Omental fat pad (tissue), 4 donors: ENCODE measurements around the gene HACD2. TPM values are rescaled to one million over a fixed set of nuclear protein-coding genes. Genes with fewer than 3 reads are reported as not detected.
"Not testable (repeated sequence)": the region's sequence is repeated elsewhere in the genome, so short reads cannot be mapped to it uniquely, and the experiment has no call there.

Experiments used
- ATAC-seq: fragments of 150-250 bp; one replicate; pipeline ENCODE4 v1.9.1; 2016; ENCODE audit warnings: mild to moderate bottlenecking, moderate library complexity; ENCODE audit not compliant: low FRiP score
- DNase-seq: peaks from one replicate; pipeline ENCODE4 v3.0.0-alpha.2; 2019; ENCODE audit warnings: low spot score
- total RNA-seq, 4 donors: library from RNA; depleted of rRNA; stranded (reverse); fragments of >200 nt; gene quantifications; one replicate each; pipeline ENCODE4 v1.1.0, GENCODE V29; 2016
- TF ChIP-seq, protein P1 (sequence below), 3 donors: fragments of 450-650 bp; IDR thresholded peaks; one replicate each; pipeline ENCODE4 v1.5.1; 2016 to 2017; ENCODE audit warnings: antibody characterized with exemption in 3 of 3, mild to moderate bottlenecking in 3 of 3, moderate library complexity in 2 of 3

HACD2 gene
- total RNA-seq, 4 donors from 2014 or later = 31.7 to 44.9 (median 34.0) TPM

DNA sequence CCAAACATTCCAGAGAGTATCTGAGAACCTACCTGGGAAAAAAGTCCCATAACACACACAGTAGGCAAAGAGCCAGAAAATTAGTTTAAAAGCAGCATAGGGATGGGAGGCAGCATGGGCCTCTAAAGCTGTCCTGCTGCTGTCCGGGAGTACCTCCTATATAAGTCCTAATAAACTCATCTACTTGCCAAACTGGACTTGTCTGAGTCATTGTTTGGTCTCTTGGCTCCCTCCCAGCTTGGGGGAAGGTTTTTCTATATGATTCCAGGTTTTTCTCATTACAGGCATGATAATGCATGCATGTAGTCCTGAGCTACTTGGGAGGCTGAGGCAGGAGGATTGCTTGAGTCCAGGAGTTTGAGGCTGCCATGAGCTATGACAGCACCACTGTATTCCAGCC lies 17.5 kb upstream of the HACD2 start:
- ATAC-seq = no peak
- TF ChIP-seq, protein P1, sequence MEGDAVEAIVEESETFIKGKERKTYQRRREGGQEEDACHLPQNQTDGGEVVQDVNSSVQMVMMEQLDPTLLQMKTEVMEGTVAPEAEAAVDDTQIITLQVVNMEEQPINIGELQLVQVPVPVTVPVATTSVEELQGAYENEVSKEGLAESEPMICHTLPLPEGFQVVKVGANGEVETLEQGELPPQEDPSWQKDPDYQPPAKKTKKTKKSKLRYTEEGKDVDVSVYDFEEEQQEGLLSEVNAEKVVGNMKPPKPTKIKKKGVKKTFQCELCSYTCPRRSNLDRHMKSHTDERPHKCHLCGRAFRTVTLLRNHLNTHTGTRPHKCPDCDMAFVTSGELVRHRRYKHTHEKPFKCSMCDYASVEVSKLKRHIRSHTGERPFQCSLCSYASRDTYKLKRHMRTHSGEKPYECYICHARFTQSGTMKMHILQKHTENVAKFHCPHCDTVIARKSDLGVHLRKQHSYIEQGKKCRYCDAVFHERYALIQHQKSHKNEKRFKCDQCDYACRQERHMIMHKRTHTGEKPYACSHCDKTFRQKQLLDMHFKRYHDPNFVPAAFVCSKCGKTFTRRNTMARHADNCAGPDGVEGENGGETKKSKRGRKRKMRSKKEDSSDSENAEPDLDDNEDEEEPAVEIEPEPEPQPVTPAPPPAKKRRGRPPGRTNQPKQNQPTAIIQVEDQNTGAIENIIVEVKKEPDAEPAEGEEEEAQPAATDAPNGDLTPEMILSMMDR (IDR thresholded peaks at IDR 0.05) = no peak
- DNase-seq = no peak

DNA sequence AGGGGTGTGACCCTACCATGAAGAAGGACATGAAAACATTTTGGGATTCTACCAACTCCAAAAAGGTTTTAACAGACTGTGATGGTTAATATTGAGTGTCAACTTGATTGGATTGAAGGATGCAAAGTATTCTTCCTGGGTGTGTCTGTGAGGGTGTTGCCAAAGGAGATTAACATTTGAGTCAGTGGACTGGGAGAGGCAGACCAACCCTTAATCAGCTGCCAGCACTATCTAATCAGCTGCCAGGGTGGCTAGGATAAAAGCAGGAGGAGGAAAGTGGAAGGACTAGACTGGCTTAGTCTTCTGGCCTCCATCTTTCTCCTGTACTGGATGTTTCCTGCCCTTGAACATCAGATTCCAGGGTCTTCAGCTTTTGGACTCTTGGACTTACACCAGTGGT lies 16.0 kb upstream of the HACD2 start:
- ATAC-seq, DNase-seq: not testable (repeated sequence)

DNA sequence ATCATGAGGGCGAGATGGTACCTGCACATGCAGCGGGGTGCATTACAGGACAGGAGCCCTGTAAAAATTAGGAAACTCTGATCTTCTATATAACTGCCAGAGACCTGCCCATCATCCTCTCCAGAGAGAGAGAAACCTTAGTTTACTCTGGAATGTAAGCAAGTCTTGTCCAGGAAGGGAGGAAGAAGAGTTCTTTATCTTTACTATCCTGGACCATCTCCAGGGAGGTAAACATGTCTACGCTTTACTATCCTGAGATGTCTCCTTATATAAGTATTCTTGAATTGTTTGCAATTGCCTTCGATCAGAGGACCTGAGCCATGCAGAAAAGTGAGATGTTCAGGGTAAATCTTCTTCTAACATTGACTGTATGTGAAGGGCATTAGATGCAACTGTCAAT lies 12.7 kb upstream of the HACD2 start:
- TF ChIP-seq, protein P1 (IDR thresholded peaks at IDR 0.05) = no peak
- DNase-seq = no peak
- ATAC-seq = no peak

DNA sequence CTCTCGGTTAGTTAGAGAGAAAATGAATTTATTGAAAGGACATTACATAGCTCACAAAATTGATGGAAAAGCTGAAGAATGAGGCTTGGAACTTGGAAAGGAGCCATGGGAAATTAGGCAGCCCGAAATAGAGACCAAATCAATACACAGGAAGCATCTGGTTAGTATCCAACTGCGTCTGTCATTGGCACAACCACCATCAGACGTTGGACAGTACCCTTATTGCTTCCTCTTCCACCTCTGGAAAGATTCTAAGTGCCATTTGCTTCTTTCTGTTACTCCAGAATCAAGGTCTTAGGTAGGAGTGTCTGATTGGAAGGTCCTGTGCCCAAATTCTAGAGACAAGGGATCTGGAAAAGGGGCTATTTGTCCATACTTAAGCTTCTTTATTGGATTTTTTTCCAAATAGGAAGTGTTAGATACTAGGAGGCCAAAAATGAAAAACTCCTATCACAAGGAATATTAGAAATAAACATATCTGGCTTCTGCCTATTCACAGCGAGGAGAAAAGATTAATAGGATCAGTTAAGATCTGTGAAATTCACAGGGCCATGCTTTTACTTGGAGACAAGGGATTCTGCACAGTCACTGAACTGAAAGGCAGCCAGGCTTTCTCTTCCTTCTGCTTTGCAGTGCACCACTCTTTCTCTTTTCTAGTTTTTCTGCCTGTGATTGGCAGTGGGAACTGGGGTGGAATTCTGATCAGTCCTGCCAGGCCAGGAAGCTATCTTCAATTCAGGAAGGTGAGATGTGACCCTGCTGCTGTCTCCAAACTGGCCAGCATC lies 10.7 kb upstream of the HACD2 start:
- TF ChIP-seq, protein P1 (IDR thresholded peaks at IDR 0.05) = no peak

DNA sequence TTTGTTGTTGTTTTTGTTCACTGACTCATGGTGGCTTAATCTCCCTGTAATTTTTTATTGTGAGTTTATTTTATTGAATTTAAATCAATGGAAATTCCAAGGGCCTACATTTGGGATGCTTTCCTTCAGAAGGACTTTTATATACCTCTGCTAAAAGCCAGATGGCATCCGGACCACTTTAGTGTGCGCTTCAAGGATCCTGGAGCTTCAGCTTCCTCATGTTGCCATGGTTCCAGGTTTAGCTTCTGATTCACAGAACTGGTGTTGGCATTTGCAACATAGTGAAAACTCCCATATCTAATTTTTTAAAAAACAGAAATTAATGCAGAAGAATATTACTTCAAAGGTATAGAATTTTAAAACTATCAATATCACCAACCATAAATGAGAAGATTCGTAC lies 8.5 kb upstream of the HACD2 start:
- DNase-seq (no peak), ATAC-seq (no peak)
- TF ChIP-seq, protein P1 (IDR thresholded peaks at IDR 0.05) = no peak

More for the DNA sequence above, 10.7 kb upstream of the HACD2 start:
- ATAC-seq = no peak
- DNase-seq = no peak

DNA sequence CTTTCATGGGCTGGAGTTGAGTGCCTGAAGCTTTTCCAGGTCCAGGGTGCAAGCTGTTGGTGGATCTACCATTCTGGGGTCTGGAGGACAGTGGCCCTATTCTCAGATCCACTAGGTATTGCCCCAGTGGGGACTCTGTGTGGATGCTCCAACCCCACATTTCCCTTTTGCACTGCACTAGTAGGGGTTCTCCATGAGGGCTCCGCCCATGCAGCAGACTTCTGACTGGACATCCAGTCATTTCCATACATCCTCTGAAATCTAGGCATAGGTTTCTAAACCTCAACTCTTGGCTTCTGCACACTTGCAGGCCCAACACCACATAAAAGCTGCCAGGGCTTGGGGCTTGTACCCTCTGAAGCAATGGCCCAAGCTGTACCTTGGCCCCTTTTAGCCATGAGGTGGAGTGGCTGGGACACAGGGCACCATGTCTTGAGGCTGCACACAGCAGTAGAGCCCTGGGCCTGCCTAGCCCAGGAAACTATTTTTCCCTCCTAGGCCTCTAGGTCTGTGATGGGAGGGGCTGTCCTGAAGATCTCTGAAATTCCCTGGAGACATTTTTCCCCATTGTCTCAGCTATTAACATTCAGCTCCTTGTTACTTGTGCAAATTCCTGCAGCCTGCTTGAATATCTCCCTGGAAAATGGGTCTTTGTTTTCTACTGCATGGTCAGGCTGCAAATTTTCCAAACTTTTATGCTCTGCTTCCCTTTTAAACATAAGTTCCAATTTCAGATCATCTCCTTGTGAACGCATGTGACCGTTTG lies 6.0 kb upstream of the HACD2 start:
- no peak for ATAC-seq
- TF ChIP-seq, protein P1 (IDR thresholded peaks at IDR 0.05) = no peak
- no peak for DNase-seq

DNA sequence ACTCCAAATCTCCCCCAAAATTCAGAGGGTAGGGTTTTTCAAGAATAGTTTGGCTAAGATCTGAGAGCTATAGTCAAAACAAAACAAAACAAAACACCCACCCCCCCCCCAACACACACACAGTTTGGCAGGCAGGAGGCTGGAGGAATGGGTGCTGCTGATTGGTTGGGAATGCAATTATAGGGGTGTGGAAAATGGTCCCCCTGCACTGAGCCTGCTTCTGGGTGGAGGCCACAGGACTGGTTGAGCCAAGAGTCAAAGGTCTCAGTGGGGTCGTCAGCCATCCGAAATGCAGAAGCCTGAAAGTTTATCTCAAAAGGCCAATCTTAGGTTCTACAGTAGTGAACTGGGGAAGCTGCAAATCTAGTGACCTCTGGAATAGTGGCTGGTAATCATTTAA lies 2.5 kb upstream of the HACD2 start:
- TF ChIP-seq, protein P1 (IDR thresholded peaks at IDR 0.05) = no peak
- ATAC-seq (no peak), DNase-seq (no peak)
